Small intestine (tissue), 7 donors: ENCODE results near the gene CASK. TPM values are rescaled to one million over a fixed set of nuclear protein-coding genes. Genes with fewer than 3 reads are reported as not detected.

Source experiments
- DNase-seq, 2 donors: peaks; one replicate each; pipeline versions ENCODE4 v3.0.0 to v3.0.0-alpha.2; 2013
- FAIRE-seq: peaks from 2 replicates; lab custom pipeline; 2012; peaks lifted over from hg19 to GRCh38; lab: Jason Lieb, UNC
- H3K27ac ChIP-seq, 3 donors: one replicate each; pipeline ENCODE4 v1.5.1; 2013; ENCODE audit warnings: low read length in 2 of 3, mild to moderate bottlenecking in 2 of 3, control low read depth in 1 of 3, inconsistent platforms in 1 of 3, low read depth in 1 of 3, moderate library complexity in 1 of 3
- H3K27me3 ChIP-seq, 3 donors: one replicate each; pipeline ENCODE4 v1.6.1; 2013; ENCODE audit warnings: low read length in 3 of 3, inconsistent platforms in 1 of 3; ENCODE audit not compliant: control insufficient read depth in 3 of 3, insufficient read depth in 3 of 3
- H3K36me3 ChIP-seq, 3 donors: one replicate each; pipeline ENCODE4 v1.6.1; 2013; ENCODE audit warnings: low read length in 3 of 3, inconsistent platforms in 1 of 3, low read depth in 1 of 3, mild to moderate bottlenecking in 1 of 3, moderate library complexity in 1 of 3; ENCODE audit not compliant: control insufficient read depth in 3 of 3, insufficient read depth in 2 of 3
- H3K4me1 ChIP-seq, 3 donors: one replicate each; pipeline ENCODE4 v1.6.1; 2013; ENCODE audit warnings: low read length in 2 of 3, inconsistent platforms in 1 of 3, low read depth in 1 of 3, mild to moderate bottlenecking in 1 of 3, moderate library complexity in 1 of 3; ENCODE audit not compliant: control insufficient read depth in 3 of 3, insufficient read depth in 2 of 3
- H3K4me3 ChIP-seq, 3 donors: one replicate each; pipeline ENCODE4 v1.5.1; 2013; ENCODE audit warnings: low read length in 3 of 3, control low read depth in 1 of 3, inconsistent platforms in 1 of 3, low read depth in 1 of 3, mild to moderate bottlenecking in 1 of 3, moderate library complexity in 1 of 3
- H3K9me3 ChIP-seq, 2 donors: one replicate each; pipeline ENCODE4 v1.6.1; 2013; ENCODE audit warnings: low read depth in 1 of 2, low read length in 1 of 2; ENCODE audit not compliant: control insufficient read depth in 2 of 2, insufficient read depth in 1 of 2
- WGBS, 3 donors: extraction: QIAGEN DNeasy Blood & Tissue Kit; methylation state at CpG; one replicate each; pipeline ENCODE4 v1.1.7; 2013; 5-methylcytosine and 5-hydroxymethylcytosine counted together
- polyA plus RNA-seq, 4 donors: library from polyadenylated mRNA; stranded (reverse) in 3 of 4; unstranded in 1 of 4; fragments of 200-250 nt in 3 of 4; fragments of 120-200 nt in 1 of 4; gene quantifications; one replicate each; pipeline versions ENCODE4 v1.2.1 to v1.2.3, GENCODE V29; 2013
- donor health status: healthy with polysubstance abuse.
- donor health status: control.
- donor health status: control.
- donor health status: Bipolar disorder and iron deficiency.
- donor health status: healthy.

CASK gene
- polyA plus RNA-seq, 4 donors, result 16.5 to 77.8 (median 25.2) TPM

- DNase-seq (no peak), FAIRE-seq (no peak)
- no peak overlapping the region for H3K27ac ChIP-seq
- no peaks in the 10 kb centered on the region for H3K9me3 ChIP-seq
- no peaks in the 10 kb centered on the region for H3K27me3 ChIP-seq
- H3K4me1 ChIP-seq, result no peaks in the 10 kb centered on the region
- no peak overlapping the region for H3K4me3 ChIP-seq
- whole genome bisulfite sequencing, 3 donors, result 57 to 81% (median 61%) methylated on average over 6 of the region's 6 CpGs
- H3K36me3 ChIP-seq, result peaks cover 0 to 13% (median 0%) of the 10 kb centered on the region in 3 donors
These were observed 342.8 kb downstream of the CASK start for GRCh38 chrX:41580423-41581064.

DNA sequence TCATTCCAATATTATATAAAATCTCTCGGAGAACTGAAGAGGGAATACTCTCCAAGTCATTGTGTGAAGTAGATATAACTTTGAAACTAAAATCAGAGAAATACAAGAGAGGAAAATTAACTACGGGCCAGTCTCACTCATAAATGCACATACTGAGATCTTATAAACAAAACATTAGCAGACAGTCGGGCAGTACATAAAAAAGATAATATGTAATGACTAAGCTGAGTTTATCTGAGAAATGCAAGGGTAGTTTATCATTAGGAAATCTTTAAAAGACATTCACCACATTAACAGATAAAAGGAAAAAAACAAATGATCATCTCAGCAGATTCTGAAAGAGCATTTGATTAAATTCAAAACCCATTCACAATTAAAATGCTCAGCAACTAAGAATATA lies 359.5 kb downstream of the CASK start:
- H3K4me1 ChIP-seq, result no peaks in the 10 kb centered on the region
- DNase-seq (no peak), FAIRE-seq (no peak)
- H3K27ac ChIP-seq, result no peak overlapping the region
- no peaks in the 10 kb centered on the region for H3K9me3 ChIP-seq
- 53 to 66% (median 56%) methylated on average over 3 of the region's 3 CpGs for WGBS, 3 donors
- no peaks in the 10 kb centered on the region for H3K27me3 ChIP-seq
- peaks cover 0 to 15% (median 0%) of the 10 kb centered on the region in 3 donors for H3K36me3 ChIP-seq
- H3K4me3 ChIP-seq, result no peak overlapping the region

DNA sequence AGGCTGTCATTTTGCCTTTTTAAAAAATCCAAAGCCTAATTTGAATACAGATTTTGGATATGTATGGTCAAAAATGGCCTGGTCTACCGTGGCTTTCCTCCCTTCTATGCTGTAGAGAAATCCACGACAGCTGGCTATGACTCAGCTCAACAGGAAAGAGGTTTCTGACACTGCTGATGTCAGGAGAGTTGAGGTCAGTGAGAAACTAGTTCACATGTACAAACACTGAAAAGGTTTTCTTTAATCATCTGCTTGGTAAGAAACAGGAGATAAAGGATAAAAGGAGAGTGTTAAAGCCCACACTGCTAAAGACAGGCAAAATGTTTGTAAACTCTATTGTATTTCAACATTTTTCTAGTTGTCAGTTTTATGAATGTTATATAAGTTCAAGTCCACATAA lies 362.3 kb downstream of the CASK start:
- no peaks in the 10 kb centered on the region for H3K4me1 ChIP-seq
- 36 to 72% (median 39%) methylated on average over 2 of the region's 2 CpGs for WGBS, 3 donors
- peak overlapping the region in 2 of 3 donors; percentile 48 to 75 for H3K27ac ChIP-seq
- no peaks in the 10 kb centered on the region for H3K27me3 ChIP-seq
- no peak overlapping the region for H3K4me3 ChIP-seq
- H3K9me3 ChIP-seq, result no peaks in the 10 kb centered on the region
- peak; percentile 11 to 40 for DNase-seq
- peaks cover 0 to 14% (median 0%) of the 10 kb centered on the region in 3 donors for H3K36me3 ChIP-seq
- no peak for FAIRE-seq

DNA sequence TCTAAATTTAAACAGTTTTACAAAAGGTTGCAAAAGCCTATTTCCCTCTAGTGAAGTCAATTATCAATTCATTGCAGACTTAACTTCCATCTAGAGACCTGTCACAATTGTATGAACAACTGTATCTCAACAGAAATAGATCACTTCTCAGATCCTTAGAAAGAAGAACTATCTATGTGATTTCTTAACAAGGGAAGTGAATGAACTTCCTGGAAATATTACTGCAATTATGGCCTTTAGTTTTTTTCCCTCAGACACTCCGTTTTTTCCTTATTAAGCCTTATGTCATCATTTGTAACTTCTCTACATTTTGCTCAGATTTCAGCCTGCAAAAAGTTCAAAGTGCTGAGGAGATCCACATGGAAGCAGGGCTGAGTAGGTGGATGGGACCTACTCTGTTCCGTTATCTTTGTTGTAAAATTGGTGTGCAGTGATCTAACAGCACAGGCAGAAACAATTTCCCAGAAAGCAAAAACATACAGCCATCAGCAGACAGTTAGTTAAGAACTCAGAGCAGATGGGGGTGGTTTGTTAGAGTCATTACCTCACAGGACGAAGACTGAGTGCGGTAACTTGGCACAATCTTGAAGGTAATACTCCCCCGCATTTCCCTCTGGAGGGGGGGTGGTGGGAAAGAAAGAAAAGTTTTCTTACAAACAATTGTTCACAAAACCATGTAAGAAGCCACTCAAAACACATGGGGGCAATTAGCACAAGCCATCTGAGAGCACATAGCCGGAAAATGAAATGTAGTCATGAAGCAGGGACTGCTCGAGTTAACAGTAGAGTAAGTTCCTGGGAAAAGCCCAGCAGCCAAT lies 363.9 kb downstream of the CASK start:
- WGBS, 3 donors, result 30 to 75% (median 66%) methylated on average over 7 of the region's 7 CpGs
- H3K27me3 ChIP-seq, result no peaks in the 10 kb centered on the region
- H3K27ac ChIP-seq, result peak overlapping the region in 1 of 3 donors; percentile 79
- no peak overlapping the region for H3K4me3 ChIP-seq
- FAIRE-seq (no peak), DNase-seq (peak in 1 of 2 donors; percentile 28)
- H3K4me1 ChIP-seq, result no peaks in the 10 kb centered on the region
- no peaks in the 10 kb centered on the region for H3K9me3 ChIP-seq
- H3K36me3 ChIP-seq, result peaks cover 0 to 14% (median 0%) of the 10 kb centered on the region in 3 donors

- WGBS, 3 donors, result 20 to 56% (median 28%) methylated on average over 2 of the region's 2 CpGs
- peaks cover 0 to 14% (median 0%) of the 10 kb centered on the region in 3 donors for H3K36me3 ChIP-seq
- H3K4me3 ChIP-seq, result no peak overlapping the region
- H3K27me3 ChIP-seq, result no peaks in the 10 kb centered on the region
- FAIRE-seq (no peak), DNase-seq (peak in 1 of 2 donors; percentile 6)
- no peak overlapping the region for H3K27ac ChIP-seq
- no peaks in the 10 kb centered on the region for H3K4me1 ChIP-seq
- no peaks in the 10 kb centered on the region for H3K9me3 ChIP-seq
These were observed 364.8 kb downstream of the CASK start for GRCh38 chrX:41558531-41558930.

GRCh38 chrX:41556958-41557357 lies 366.4 kb downstream of the CASK start:
- H3K9me3 ChIP-seq, result no peaks in the 10 kb centered on the region
- FAIRE-seq (no peak), DNase-seq (peak in 1 of 2 donors; percentile 29)
- H3K27ac ChIP-seq, result no peak overlapping the region
- H3K36me3 ChIP-seq, result peaks cover 0 to 15% (median 0%) of the 10 kb centered on the region in 3 donors
- no peaks in the 10 kb centered on the region for H3K4me1 ChIP-seq
- 69 to 80% (median 71%) methylated on average over 2 of the region's 2 CpGs for WGBS, 3 donors
- no peak overlapping the region for H3K4me3 ChIP-seq
- H3K27me3 ChIP-seq, result no peaks in the 10 kb centered on the region

GRCh38 chrX:41553688-41554087 lies 369.7 kb downstream of the CASK start:
- no peaks in the 10 kb centered on the region for H3K27me3 ChIP-seq
- H3K4me1 ChIP-seq, result peaks cover 0 to 7% (median 0%) of the 10 kb centered on the region in 3 donors
- no peak overlapping the region for H3K27ac ChIP-seq
- FAIRE-seq, result no peak
- H3K36me3 ChIP-seq, result peaks cover 0 to 17% (median 0%) of the 10 kb centered on the region in 3 donors
- H3K9me3 ChIP-seq, result no peaks in the 10 kb centered on the region
- DNase-seq, result no peak
- 74 to 83% (median 81%) methylated on average over 6 of the region's 6 CpGs for WGBS, 3 donors
- H3K4me3 ChIP-seq, result no peak overlapping the region

DNA sequence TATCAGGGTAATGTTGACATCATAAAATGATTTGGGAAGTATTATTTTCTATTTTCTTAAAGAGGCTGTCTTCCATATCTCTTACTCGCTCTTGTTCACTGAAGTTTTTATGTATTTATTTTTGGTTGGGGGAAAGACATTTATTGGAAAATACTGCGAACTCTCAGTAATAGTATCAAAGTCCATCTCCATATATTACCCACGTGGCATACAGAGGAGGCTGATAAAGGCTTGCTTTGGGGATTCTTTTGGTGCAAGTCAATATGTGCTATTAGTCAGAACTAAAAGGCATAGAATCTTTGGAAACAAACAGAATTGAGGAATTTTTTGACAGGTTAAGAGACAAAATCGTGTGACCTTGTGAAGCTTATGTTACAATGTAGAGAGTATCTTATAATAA lies 374.9 kb downstream of the CASK start:
- Histone ChIP-seq H3K27me3 (no peaks in the 10 kb centered on the region), H3K36me3 (peaks cover 0 to 16% (median 0%) of the 10 kb centered on the region in 3 donors), H3K4me1 (peaks cover 0 to 7% (median 0%) of the 10 kb centered on the region in 3 donors), H3K27ac (peak overlapping the region in 1 of 3 donors; percentile 53), H3K9me3 (no peaks in the 10 kb centered on the region), H3K4me3 (no peak overlapping the region)
- WGBS, 3 donors, result 39 to 66% (median 50%) methylated on average over 4 of the region's 4 CpGs
- DNase-seq (peak in 1 of 2 donors; percentile 53), FAIRE-seq (no peak)
